PC-9 (cell line): ENCODE data around the gene ATP1B3. TPM values are rescaled to one million over a fixed set of nuclear protein-coding genes. Genes with fewer than 3 reads are reported as not detected.

Experiments used
- BruUV-seq: library from RNA; stranded (reverse); fragments of 400-500 nt; replicated peaks from 2 replicates; lab custom pipeline; 2021; lab: Mats Ljungman, UMichigan
- CTCF ChIA-PET: fragments of 300-600 bp; sonication (Branson Sonifier 250); formaldehyde crosslinking; loops from one replicate; lab custom pipeline; 2022; ENCODE audit warnings: antibody characterized with exemption; lab: Charles Lee
- POLR2A ChIA-PET: fragments of 300-600 bp; sonication (Branson Sonifier 250); formaldehyde crosslinking; loops from one replicate; lab custom pipeline; 2022; ENCODE audit warnings: antibody characterized with exemption; ENCODE audit not compliant: unreplicated experiment; lab: Charles Lee
- DNase-seq, 2 experiments: peaks; one replicate each; pipeline versions ENCODE4 v3.0.0 to v3.0.0-alpha.2; 2015 to 2022; ENCODE audit warnings: mixed read lengths in 1 of 2
- H2AFZ ChIP-seq: fragments of 200-600 bp; sonication (generic); 2 replicates; pipeline ENCODE4 v1.8.1; 2017; ENCODE audit warnings: antibody characterized with exemption
- H3F3A ChIP-seq: fragments of 200-600 bp; sonication (generic); 2 replicates; pipeline ENCODE4 v1.8.1; 2017; ENCODE audit warnings: antibody characterized with exemption, mild to moderate bottlenecking, low read depth; ENCODE audit not compliant: insufficient read depth
- H3K27ac ChIP-seq: fragments of 200-600 bp; sonication (generic); 2 replicates; pipeline ENCODE4 v1.6.1; 2016; ENCODE audit warnings: mixed run types
- H3K27me3 ChIP-seq: fragments of 200-600 bp; sonication (generic); 2 replicates; pipeline ENCODE4 v1.6.1; 2016; ENCODE audit warnings: low read depth, mixed run types; ENCODE audit not compliant: insufficient read depth
- H3K36me3 ChIP-seq: fragments of 200-600 bp; sonication (generic); 2 replicates; pipeline ENCODE4 v1.6.1; 2016; ENCODE audit warnings: low read depth, mixed run types
- H3K4me1 ChIP-seq: fragments of 200-600 bp; sonication (generic); replicated peaks from 2 replicates; pipeline ENCODE4 v1.6.1; 2016; ENCODE audit warnings: mixed run types; ENCODE audit not compliant: insufficient read depth
- H3K4me2 ChIP-seq: fragments of 200-600 bp; sonication (generic); 2 replicates; pipeline ENCODE4 v1.6.1; 2017; ENCODE audit warnings: mixed run types
- H3K4me3 ChIP-seq: fragments of 200-600 bp; sonication (generic); 2 replicates; pipeline ENCODE4 v1.6.1; 2016; ENCODE audit warnings: mixed run types
- H3K79me2 ChIP-seq: fragments of 200-600 bp; sonication (generic); 2 replicates; pipeline ENCODE4 v1.6.1; 2017; ENCODE audit warnings: low read depth, mixed run types
- H3K9me2 ChIP-seq: fragments of 200-600 bp; sonication (generic); 2 replicates; pipeline ENCODE4 v1.8.1; 2017; ENCODE audit warnings: mild to moderate bottlenecking; ENCODE audit not compliant: insufficient read depth
- H3K9me3 ChIP-seq: fragments of 200-600 bp; sonication (generic); 2 replicates; pipeline ENCODE4 v1.8.1; 2016; ENCODE audit warnings: low read depth; ENCODE audit not compliant: insufficient read depth
- H4K20me1 ChIP-seq: fragments of 200-600 bp; sonication (generic); 2 replicates; pipeline ENCODE4 v1.8.1; 2017; ENCODE audit not compliant: insufficient read depth
- EZH2 ChIP-seq: fragments of 200-600 bp; sonication (generic); IDR thresholded peaks from 2 replicates; pipeline ENCODE4 v1.8.0; 2017; ENCODE audit warnings: antibody characterized with exemption, low read depth
- intact Hi-C: fragments of 100-400 bp; cut with micrococcal nuclease; formaldehyde crosslinking; loops from one replicate; pipeline ENCODE4 v1.10.0; 2022; ENCODE audit not compliant: unreplicated experiment
- total RNA-seq: library from RNA; stranded (reverse); gene quantifications from 2 replicates; pipeline ENCODE4 v1.2.3, GENCODE V29; 2021
- TF ChIP-seq, protein P1 (sequence below): fragments of 200-600 bp; sonication (generic); conservative IDR thresholded peaks from 2 replicates; pipeline ENCODE4 v1.6.1; 2017; ENCODE audit warnings: mixed run types, antibody characterized with exemption, mild to moderate bottlenecking, moderate library complexity

The ATP1B3 gene
- total RNA-seq, 1 experiment from 2014 or later: 69.7 TPM

DNA sequence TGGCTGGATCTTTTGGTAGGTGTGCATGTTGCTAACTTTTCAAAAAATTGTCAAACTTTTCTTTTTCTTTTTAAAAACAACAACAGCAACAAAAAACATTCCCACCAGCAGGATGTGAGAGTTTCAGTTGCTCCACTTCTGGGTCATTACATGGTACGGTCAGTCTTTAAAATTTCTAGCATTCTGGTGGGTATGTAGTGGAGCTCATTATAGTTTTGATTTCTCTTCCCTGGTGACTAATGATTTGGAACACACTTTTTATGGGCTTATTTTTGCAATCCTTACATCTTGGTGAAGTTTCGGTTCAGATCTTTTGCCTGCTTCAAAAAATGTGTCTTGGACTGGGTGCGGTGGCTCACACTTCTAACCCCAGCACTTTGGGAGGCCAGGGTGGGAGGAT, 19.3 kb downstream of the ATP1B3 start:
- no TSS peak for BruUV-seq

DNA sequence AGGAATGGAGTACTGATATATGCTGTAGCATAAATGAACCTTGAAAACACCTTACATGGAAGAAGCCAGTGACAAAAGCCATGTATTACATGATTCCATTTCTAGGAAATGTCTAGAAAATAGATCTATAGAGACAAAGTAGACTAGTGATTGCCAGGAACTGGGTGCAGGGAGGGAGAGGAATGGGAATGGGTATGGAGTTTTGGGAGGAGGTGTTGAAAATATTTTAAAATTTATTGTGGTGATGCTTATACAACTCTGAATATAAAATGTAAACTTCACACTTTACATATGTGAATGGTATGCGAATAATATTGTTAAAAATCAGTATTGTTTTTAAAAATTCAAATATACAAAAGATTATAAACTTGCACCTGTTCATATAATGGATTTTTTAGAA, 22.5 kb downstream of the ATP1B3 start:
- intact Hi-C loops: no loop called here
- H3K36me3 ChIP-seq: peaks cover 27% of the 10 kb centered on the region
- H3K79me2 ChIP-seq: peaks cover 26% of the 10 kb centered on the region

More for the DNA sequence above, 19.3 kb downstream of the ATP1B3 start:
- H3F3A ChIP-seq: peaks cover 10% of the 10 kb centered on the region
- H3K36me3 ChIP-seq: peaks cover 27% of the 10 kb centered on the region
- peaks cover 53% of the 10 kb centered on the region for H3K79me2 ChIP-seq
- H3K9me2 ChIP-seq: no peaks in the 10 kb centered on the region
- H3K4me2 ChIP-seq: no peak overlapping the region
- no peaks in the 10 kb centered on the region for H3K27me3 ChIP-seq
- H3K4me1 ChIP-seq: peaks cover 8% of the 10 kb centered on the region; the same call in 1 of the 2 replicates
- intact Hi-C loops: no loop called here
- H3K27ac ChIP-seq: no peak overlapping the region
- H2AFZ ChIP-seq: no peak overlapping the region
- peaks cover 7% of the 10 kb centered on the region; the same call in 1 of the 2 replicates for H4K20me1 ChIP-seq
- DNase-seq: no peak
- ChIA-PET POLR2A (no interaction called here), CTCF (interaction anchor here (0.6 kb wide), 1 partner anchor 145 kb away, joined by 3 read pairs; no protein-coding TSS in a partner anchor)
- H3K9me3 ChIP-seq: peaks cover 18% of the 10 kb centered on the region
- no peak for TF ChIP-seq EZH2
- TF ChIP-seq, protein P1, sequence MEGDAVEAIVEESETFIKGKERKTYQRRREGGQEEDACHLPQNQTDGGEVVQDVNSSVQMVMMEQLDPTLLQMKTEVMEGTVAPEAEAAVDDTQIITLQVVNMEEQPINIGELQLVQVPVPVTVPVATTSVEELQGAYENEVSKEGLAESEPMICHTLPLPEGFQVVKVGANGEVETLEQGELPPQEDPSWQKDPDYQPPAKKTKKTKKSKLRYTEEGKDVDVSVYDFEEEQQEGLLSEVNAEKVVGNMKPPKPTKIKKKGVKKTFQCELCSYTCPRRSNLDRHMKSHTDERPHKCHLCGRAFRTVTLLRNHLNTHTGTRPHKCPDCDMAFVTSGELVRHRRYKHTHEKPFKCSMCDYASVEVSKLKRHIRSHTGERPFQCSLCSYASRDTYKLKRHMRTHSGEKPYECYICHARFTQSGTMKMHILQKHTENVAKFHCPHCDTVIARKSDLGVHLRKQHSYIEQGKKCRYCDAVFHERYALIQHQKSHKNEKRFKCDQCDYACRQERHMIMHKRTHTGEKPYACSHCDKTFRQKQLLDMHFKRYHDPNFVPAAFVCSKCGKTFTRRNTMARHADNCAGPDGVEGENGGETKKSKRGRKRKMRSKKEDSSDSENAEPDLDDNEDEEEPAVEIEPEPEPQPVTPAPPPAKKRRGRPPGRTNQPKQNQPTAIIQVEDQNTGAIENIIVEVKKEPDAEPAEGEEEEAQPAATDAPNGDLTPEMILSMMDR: no peak
- no peak overlapping the region for H3K4me3 ChIP-seq

DNA sequence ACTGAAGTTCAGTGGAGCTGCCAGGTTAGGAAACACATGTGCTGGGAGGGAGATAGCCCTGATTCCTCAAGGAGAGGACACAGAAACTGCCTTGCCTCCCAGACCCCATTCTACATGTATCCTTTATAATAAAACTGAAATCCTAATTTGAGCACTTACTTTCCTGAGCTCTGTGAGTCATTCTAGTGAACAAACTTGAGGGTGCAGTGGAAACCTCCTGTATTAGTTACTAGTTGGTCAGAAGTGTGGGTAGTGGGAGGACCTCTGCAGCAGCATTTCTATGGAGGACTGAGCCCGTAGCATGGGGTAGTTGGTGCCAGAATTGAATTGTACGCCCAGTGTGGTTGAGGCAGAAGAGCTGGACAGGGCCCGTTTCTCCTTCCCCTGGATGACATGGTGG, 23.9 kb downstream of the ATP1B3 start:
- H3K36me3 ChIP-seq: peaks cover 24% of the 10 kb centered on the region
- intact Hi-C loops: no loop called here
- no peak overlapping the region for H2AFZ ChIP-seq
- no peaks in the 10 kb centered on the region for H4K20me1 ChIP-seq
- H3K27me3 ChIP-seq: no peaks in the 10 kb centered on the region
- H3K27ac ChIP-seq: no peak overlapping the region
- peaks cover 19% of the 10 kb centered on the region for H3K79me2 ChIP-seq
- no peak for TF ChIP-seq EZH2
- TF ChIP-seq, protein P1: no peak
- POLR2A ChIA-PET: interaction anchor here (0.6 kb wide), 1 partner anchor 24 kb away, joined by 6 read pairs; the partner anchor contains the start of gene ATP1B3
- H3K9me2 ChIP-seq: no peaks in the 10 kb centered on the region
- no peak for DNase-seq
- no peaks in the 10 kb centered on the region; the same call in none of the 2 replicates for H3F3A ChIP-seq
- H3K9me3 ChIP-seq: peaks cover 18% of the 10 kb centered on the region
- H3K4me3 ChIP-seq: no peak overlapping the region
- no peak overlapping the region for H3K4me2 ChIP-seq
- no TSS peak for BruUV-seq
- H3K4me1 ChIP-seq: no peaks in the 10 kb centered on the region
- CTCF ChIA-PET: no interaction called here

More for the DNA sequence above, 22.5 kb downstream of the ATP1B3 start:
- H3K9me3 ChIP-seq: peaks cover 18% of the 10 kb centered on the region
- H3K4me3 ChIP-seq: no peak overlapping the region
- no peak for DNase-seq
- no TSS peak for BruUV-seq
- no peak overlapping the region for H3K4me2 ChIP-seq
- H3K9me2 ChIP-seq: no peaks in the 10 kb centered on the region
- H3K27me3 ChIP-seq: no peaks in the 10 kb centered on the region
- ChIA-PET CTCF (no interaction called here), POLR2A (no interaction called here)
- no peak for TF ChIP-seq EZH2
- TF ChIP-seq, protein P1: no peak
- H3F3A ChIP-seq: peaks cover 6% of the 10 kb centered on the region
- peaks cover 7% of the 10 kb centered on the region; the same call in 1 of the 2 replicates for H4K20me1 ChIP-seq
- H3K27ac ChIP-seq: no peak overlapping the region
- no peak overlapping the region for H2AFZ ChIP-seq
- H3K4me1 ChIP-seq: peaks cover 8% of the 10 kb centered on the region; the same call in 1 of the 2 replicates
